Loucy (cell line): ENCODE measurements around the gene DNAJC11.

Experiments used
- CTCF ChIP-seq: fragments of 200-600 bp; sonication (generic); conservative IDR thresholded peaks from 2 replicates; pipeline ENCODE4 v1.5.1; 2014; ENCODE audit warnings: mild to moderate bottlenecking, antibody characterized with exemption, low read length
- EZH2phosphoT487 ChIP-seq: fragments of 200-600 bp; IDR thresholded peaks from 2 replicates; pipeline ENCODE4 v1.6.1; 2018; ENCODE audit warnings: antibody characterized with exemption, mild to moderate bottlenecking, moderate library complexity, borderline replicate concordance

GRCh38 chr1:6685381-6685780 lies 16.2 kb downstream of the DNAJC11 start:
- TF ChIP-seq CTCF (no peak), EZH2phosphoT487 (no peak)
